ENCODE results near the gene TTC31.
"Not testable (repeated sequence)": the region's sequence is repeated elsewhere in the genome, so short reads cannot be mapped to it uniquely, and the experiment has no call there.

The TTC31 gene

DNA sequence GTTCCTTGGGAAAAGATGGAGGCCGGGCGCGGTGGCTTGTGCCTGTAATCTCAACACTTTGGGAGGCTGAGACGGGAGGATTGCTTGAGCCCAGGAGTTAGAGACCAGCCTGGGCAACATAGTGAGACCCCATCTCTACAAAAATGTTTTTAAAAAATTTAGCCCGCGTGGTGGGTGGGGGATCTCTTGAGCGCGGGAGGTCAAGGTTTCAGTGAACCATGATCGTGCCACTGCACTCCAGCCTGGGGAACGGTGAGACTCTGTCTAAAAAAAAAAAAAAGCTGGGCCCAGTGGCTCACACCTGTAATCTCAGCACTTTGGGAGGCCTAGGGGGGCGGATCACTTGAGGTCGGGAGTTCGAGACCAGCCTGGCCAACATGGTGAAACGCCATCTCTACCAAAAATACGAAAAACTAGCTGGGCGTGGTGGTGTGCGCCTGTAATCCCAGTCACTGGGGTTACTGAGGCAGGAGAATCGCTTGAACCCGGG lies 839 bp downstream of the TTC31 start:
- in situ Hi-C loops (cut with MboI; ENCODE audit: low sequenced_read_pairs), result not testable (repeated sequence)

DNA sequence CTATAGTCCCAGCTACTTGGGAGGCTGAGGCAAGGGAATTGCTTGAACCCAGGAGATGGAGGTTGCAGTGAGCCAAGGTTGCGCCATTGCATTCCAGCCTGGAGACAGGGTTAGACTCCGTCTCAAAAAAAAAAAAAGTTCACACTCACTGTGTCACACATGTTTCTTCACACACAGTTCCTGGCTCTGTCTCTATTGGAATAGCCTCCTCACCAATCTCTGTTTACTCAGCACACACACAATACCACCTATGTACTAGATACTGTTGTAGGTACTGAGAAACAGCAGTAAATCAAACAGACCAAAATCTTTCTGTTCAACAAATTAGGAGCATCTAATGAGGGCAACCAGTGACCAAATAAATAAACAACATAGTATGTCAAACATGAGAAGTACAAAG lies 3.3 kb downstream of the TTC31 start:
- in situ Hi-C loops (cut with MboI; ENCODE audit: low sequenced_read_pairs), result no loop called here

DNA sequence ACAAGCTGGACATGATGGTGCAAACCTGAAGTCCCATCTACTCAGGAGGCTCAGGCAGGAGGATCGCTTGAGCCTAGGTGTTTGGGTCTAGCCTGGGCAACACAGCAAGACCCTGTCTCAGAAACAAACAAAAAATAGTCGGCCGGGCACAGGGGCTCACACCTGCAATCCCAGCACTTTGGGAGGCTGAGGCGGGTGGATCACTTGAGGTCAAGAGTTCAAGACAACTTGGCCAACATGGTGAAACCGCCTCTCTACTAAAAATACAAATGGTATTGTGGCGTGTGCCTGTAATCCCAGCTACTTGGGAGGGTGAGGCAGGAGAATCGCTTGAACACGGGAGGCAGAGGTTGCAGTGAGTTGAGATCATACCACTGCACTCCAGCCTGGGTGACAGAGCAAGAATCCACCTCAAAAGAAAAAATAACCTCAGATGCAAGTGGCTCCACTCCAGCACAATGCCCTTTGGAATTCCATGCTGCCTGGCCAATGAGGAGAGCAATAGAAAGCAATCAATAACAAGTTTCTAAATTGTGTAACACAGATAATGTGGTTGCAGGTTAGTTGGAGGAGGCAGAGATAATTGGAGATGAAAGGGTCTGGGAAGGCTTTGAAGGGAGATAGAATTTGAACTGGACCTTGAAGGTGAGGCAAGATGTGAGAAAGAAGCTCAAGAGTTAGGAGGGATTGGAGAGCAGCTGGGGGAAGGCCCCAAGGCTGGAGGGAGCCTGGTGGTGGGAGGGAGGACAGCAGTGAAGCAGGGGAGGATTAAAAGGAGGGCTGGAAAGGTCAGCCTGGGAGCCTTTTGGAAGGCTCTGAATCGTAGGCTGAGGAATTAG lies 6.0 kb downstream of the TTC31 start:
- in situ Hi-C loops (cut with MboI; ENCODE audit: low sequenced_read_pairs), result no loop called here

DNA sequence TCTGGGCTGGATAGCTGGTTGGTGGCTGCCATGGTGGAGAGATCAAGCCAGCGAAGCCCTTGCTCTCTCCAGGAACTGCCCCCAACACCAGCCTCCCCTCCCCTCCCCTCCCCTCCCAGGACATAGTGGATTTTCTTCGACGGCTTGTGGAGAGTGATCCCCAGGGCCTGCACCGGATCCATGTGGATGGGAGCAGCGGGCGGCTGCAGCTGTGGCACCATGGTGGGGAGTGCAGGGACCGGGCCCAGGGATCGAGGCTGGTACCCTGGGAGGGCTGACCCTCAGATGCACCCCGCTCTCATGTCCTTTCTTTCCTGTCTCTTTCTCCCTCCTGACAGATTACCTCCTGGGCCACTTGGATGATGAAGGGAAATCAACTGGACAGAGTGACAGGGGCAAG lies 7.0 kb downstream of the TTC31 start:
- in situ Hi-C loops (cut with MboI; ENCODE audit: low sequenced_read_pairs), result no loop called here

DNA sequence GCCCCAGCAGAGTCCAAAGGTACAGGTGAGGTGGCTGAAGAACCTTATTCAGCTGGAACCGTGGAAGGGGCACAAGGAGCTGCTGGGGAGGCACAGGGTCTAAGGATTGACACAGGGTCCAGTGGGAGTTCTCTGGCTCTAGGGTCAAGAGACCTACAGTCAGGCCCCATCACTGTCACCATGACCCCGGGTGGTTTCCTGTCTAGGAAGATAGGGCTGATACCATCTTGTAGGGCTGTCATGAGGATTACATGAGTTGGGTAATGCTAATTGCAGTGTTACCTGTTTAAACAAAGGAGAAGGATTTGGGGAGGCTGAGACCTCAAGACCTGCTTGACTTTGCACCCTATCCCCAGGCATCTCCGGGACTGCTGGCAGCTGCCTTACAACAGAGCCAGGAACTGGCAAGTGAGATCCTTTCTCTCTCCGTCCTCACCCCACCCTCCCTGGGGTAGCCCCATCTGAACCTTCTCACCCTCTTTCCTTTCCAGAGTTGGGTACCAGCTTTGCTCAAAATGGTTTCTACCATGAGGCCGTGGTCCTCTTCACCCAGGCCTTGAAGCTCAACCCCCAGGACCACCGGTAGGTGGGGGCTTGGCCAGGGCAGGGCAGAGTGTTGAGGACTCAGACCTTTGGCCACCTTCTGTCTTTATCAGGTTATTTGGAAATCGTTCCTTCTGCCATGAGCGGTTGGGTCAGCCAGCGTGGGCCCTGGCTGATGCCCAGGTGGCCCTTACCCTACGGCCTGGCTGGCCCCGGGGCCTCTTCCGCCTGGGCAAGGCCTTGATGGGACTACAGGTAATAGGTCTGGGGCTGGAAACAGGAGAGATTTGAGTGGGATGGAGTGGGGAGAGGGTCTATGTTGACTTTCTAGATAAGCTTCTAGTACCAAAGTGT lies 9.0 kb downstream of the TTC31 start:
- in situ Hi-C loops (cut with MboI; ENCODE audit: low sequenced_read_pairs), result no loop called here

DNA sequence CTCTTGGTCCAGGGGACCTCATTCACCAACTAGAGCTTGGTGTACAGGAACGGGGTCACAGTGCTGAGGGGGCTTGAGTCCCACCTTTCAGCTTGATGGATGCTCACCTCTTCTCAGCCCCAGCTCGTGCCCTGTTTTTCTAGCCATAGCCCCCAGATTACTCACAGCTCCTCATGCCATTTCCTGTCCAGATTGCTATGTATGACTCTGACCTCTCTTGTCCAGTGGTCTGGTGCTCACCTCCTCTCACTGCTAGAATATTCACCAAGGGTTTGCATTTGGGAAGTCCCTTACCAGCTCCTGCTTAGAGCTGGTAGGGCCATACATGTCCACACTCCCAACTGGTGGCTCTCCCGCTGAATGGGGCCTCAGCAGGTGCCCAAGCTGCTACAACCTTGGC lies 10.7 kb downstream of the TTC31 start:
- in situ Hi-C loops (cut with MboI; ENCODE audit: low sequenced_read_pairs), result no loop called here

DNA sequence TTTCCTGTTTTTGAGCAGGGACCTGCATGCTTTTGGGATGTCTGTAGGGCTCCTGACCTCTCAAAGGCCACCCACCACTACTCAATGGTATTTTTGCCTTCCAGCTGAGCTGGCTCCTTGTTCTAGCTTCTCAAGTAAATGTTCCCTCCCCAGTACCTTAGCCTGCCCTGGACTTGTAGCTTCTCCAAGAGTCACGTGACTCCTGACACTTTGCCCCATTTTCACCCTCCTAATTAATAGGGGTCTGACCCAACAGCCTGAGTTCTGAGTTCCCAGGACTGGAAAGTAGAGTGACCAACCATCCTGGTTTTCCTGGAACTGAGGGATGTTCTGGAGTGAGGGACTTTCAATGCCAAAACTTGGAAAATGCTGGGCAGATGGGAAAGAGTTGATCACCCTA lies 12.6 kb downstream of the TTC31 start:
- in situ Hi-C loops (cut with MboI; ENCODE audit: low sequenced_read_pairs), result no loop called here

DNA sequence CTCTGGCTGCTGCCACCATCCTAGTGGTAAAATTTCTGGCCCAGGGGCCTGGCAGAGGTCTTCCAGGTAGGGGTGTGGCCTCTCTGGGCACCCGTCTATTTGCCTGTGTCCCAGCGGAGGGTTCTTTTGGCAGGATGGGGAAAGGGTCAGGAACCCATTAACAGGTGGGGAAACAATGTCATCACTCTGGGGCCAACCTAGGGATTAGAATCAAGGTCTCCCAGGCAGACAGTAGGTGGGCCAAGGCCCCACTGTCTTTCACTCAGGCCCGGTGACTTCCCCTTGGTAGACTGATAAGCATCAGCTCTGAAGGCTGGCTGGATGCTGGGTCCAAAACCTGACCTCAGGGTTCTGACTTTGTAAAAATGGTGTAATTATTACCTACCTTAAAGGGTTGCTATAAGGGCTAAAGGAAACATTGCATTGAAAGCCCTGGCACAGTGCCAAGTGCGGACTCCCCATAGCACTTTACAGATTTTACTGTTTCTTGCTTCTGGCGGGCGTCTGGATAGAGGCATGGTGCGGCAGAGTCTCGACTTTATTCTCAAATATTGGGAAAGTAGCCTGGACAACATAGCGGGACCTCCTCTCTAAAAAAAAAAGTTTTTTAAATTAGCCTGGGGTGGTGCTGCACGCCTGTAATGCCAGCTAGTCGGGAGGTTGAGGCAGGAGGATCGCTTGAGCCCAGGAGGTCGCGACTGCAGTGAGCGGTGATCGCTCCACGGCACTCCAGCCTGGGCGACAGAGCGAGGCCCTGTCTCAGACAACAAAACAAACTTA lies 14.3 kb downstream of the TTC31 start:
- in situ Hi-C loops (cut with MboI; ENCODE audit: low sequenced_read_pairs), result no loop called here

DNA sequence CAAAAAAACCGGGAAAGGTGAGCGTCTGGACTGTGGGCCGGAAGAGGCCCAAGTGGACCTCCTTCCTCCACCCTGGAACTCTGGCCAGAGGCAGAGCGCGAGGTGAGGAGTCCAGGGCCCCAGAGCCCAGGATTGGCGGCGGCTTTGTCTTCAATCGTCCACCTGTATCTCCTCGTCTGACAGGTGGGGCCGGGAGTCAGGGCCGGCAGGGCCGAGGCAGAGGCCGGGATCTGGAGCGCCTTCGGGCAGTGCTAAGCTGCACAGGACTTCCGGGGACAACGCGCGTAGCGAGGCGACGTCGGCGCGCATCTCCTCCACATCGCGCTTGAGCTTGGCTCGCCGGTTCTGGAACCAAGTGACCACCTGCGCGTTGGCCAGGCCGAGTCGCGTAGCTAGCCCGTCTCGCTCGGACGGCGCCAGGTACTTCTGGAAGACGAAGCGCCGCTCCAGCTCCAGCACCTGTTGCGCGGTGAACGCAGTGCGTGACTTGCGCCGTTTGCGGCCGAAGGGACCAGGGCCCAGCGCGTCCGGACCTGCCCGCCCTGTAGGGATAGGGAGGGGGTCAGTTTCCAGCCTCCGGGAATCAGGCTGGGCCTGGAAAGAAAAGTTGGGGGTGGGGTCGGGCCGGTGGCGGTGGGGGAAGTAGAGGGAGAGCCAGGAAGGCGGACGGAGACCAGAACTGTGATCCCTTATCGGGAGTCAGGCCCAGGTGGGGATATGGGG lies 15.1 kb downstream of the TTC31 start:
- in situ Hi-C loops (cut with MboI; ENCODE audit: low sequenced_read_pairs), result no loop called here

DNA sequence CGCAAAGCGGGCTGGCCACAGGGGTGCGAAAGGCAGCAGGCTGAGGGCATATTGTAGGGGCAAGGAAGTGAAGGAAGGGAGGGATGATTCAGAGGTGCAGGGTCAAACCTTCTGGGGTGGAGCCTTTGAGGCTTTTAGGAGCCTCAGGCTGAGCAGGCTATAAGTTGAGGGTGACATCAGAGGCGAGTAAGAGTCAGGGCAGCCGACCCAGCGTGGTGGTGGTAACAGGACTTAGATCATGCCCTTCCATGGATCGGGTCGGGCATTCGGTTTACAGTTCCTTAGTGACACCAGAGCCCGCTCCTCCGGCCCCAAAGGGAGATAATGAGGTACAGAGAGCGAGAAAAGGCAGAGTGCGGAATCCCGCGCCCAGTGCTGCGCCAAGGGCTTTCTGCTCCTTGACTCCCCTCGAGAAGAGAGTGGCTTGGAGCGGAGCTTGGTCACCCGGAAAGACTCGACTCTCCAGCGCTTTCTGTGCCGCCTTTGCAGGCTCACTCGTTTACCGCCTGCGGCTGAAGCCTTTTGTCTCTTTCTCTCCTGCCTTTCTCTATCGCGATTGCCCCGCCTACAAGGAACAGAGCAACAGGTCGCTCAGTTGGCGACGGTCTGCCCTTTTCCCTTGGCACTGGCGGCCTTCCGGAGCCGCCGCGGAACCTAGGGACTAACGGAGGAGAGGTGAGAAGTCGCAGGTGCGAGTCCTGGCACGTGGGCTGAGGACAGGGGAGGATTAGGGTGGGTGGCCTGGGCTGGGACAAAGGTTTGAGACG lies 15.8 kb downstream of the TTC31 start:
- in situ Hi-C loops (cut with MboI; ENCODE audit: low sequenced_read_pairs), result no loop called here

DNA sequence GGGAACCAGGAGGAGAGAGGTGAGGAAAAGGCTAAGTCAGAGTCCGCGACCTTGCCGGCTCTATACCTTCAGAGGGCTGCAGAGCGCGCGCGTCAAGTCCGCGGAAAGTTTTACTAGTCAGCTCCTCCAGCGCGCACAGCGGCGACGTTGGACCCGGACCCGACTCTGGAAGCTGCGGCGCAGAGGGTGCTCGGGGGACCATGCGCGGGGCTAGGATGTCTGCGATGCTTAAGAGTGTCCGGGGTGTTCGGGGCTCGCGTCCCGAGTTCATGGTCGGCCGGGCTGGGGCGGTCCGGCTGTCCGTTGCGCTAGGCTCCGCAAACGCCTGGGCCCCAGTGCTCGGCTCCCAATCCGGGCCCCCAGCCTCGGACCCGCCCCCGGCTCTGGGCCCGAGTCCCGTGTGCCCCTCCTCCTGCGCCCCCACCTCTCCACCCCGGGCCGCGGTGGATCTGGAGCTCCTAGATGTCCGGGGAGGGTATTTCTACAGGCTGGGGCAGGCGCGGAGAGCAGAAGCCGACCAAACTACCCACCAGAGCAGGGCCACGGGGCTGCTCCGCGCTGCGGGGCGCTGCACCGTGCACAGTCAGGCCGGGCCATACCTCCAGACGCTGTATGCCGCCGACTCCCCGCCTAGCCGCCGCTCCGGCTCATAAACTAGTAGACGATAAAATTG lies 16.5 kb downstream of the TTC31 start, which contains the start of gene LBX2:
LBX2 (minus strand) TSS at position 337 of the 673 bp plus-strand sequence; CDS start at position 271, 66 bp downstream.
- in situ Hi-C loops (cut with MboI; ENCODE audit: low sequenced_read_pairs), result no loop called here

DNA sequence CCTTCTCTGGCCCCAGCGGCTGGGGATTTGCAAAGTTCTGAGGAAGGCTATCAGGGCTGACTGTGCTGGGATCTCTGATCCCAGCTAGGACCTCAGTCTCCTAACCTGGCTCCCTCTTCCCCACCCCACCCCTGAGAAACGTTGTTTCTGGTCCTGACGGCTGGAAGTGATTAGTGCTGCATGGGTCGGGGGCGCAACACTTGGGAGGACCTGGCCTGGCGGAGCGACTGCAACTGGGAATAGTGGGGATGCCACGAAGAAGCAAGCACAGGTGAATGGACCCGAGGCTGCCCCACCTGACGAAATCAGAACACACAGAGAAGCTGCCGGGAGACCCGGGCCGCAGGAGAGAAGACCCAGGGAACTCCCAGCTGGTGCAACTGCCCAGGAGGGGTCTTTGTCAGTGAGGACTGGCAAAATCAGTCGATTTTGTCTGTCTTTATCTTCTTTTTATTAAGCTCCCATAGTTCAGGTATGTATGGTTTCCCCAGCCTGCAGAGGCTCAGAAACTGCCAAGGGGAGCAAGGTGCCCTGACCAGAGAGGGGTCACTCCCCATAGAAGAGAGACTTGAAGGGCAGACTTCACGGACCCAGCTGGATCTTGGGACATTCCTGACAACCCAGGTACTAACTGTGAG lies 17.2 kb downstream of the TTC31 start:
- in situ Hi-C loops (cut with MboI; ENCODE audit: low sequenced_read_pairs), result no loop called here

DNA sequence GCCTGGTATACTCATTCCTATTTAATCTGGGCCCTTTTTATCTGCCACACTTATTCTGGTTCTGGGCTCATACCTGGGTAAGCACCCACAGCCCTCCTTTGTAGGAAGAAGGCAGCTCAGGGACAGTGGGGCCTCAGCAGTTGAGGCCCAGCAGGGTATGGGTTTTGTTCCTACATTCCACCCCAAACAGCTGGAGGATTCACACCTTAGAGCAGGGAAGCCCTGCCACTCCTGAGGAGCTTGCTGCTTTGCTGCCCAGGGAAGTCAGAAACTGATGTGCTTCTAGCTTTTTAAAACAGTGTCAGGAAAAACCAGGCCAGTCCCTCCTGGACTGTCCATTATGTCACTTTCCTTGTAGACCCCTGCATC lies 17.7 kb downstream of the TTC31 start:
- in situ Hi-C loops (cut with MboI; ENCODE audit: low sequenced_read_pairs), result no loop called here

DNA sequence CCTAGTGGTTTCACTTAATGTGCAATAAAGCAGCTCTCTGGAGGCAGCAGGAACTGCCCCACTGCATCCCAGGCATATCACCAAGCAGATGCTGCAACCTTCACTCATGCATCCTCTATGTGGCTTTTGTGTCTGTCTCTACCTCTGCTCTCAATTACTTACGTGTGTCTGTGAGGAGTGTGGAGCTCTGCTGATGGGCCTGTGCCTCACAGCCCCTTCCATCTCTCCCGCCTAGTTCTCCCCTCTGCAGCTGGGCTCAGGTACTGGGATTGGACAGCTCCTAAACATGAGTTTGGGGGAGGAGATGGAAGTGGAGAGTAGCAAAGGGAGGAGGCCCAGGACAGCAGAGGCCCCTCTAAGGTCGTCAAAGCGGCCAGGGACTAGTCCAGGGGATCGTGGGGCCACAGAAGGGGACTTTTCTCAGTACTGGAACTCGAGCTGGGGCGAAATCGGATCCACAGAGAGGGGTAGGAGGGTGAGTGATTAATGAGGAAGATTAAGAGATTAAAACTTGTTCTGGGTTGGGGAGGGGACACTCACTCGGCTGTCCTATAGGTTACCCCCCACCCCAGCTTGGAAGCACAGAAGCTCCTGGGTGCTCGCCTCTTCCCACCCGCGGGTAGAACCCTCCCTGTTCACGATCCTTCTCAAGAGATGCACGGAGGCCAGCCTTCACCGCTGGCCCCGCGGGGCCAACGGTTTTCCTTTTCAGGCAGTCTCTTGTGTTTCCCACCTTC lies 18.6 kb downstream of the TTC31 start:
- in situ Hi-C loops (cut with MboI; ENCODE audit: low sequenced_read_pairs), result no loop called here

DNA sequence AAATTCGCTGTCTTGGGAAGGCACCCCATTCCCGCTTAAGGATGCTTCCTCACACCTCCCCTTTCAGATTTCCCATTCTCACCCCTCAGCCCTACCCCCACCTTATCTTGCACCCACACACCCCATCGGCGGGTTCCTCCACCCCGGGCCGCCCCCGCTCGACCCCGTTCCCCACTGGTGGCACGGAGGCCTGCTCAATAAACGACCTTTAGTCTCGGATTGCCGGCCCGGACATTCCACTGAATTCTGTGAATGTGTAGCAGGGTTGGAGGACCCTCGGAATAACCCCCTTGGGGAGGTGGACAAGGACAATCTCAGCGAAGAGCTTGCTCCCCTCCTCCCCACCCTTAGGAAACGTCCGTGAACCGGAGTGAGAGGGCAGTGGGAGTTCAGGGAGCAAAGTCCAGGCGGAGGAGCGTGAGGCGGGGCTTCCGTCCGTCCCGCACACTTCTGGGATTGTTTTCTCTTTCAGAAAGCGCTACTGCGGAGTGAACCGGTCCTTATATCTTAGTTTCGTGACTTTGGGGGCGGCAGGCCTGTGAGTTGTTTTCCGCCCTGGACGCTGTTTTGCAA lies 19.4 kb downstream of the TTC31 start:
- in situ Hi-C loops (cut with MboI; ENCODE audit: low sequenced_read_pairs), result no loop called here

DNA sequence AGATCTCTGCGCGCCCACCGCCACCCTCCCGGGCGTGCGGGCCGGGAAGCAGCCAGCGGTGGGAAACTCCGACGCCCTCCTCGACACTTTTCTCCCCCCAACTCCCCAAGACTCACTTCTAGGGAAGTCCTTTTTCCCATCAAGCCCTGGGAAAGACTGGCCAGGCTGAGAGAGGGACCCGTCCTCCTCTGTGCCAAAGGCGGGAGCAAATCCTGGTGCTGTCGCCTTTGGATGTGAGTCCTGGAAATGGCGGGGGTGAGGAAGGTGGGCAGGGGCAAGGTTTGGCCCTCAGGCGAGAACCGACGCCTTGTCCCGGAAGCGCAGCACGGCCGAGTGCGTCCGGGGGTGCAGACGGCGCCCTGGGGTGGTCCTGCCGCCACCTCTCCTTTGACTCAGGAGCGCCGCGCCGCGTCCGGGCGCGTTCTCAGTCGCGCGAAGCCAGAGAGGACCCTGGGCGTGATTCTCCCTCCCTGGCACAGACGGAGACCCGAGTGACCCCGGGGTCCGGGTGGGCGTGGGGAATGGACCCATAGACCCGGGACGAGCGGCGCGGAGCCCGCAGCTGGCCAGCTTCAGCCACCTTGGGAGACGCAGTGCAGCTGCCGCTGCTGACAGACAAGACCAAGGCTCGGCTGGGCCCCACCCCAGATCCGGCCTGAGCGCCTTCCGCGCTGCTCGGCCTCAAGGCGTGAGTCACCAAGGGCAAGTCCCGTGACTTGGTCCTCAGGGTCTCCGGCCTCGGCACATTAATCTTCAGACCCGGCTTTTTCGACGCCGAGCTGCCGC lies 20.0 kb downstream of the TTC31 start:
- in situ Hi-C loops (cut with MboI; ENCODE audit: low sequenced_read_pairs), result no loop called here

All from hTERT RPE-1 (cell line).